ENCODE results near the gene SIGLEC15. TPM values are rescaled to one million over a fixed set of nuclear protein-coding genes. Genes with fewer than 3 reads are reported as not detected.

Gene SIGLEC15
- polyA plus RNA-seq, 3 donors, result 6.5 to 9.9 (median 7.8) TPM

GRCh38 chr18:45782662-45783061 lies 42.8 kb upstream of the SIGLEC15 start:
- WGBS (ENCODE audit: insufficient coverage), result no CpG with 5 or more reads among the region's 1 CpG
- no peaks in the 10 kb centered on the region for H3K9me3 Mint-ChIP-seq
- Histone ChIP-seq H3K4me2 (replicated peaks; ENCODE audit: extremely low read depth, low read length, poor library complexity, severe bottlenecking) (no peak overlapping the region), H3K9ac (ENCODE audit: insufficient read depth, low read length, poor library complexity, severe bottlenecking) (no peak overlapping the region), H3K79me2 (ENCODE audit: insufficient read depth, low read length) (no peaks in the 10 kb centered on the region), H3K9me3 (replicated peaks in 1 of 2; ENCODE audit: control insufficient read depth in 1 of 2, insufficient read depth in 1 of 2, low read length in 2 of 2) (no peaks in the 10 kb centered on the region), H3K27ac (ENCODE audit: low read depth in 1 of 2, low read length in 2 of 2) (no peak overlapping the region), H4K20me1 (ENCODE audit: insufficient read depth, low read length) (no peaks in the 10 kb centered on the region), H3K4me1 (ENCODE audit: control insufficient read depth in 1 of 2, insufficient read depth in 2 of 2, low read length in 2 of 2) (no peaks in the 10 kb centered on the region), H3K36me3 (replicated peaks in 1 of 2; ENCODE audit: control insufficient read depth in 1 of 2, insufficient read depth in 2 of 2, low read length in 2 of 2) (no peaks in the 10 kb centered on the region), H2AFZ (ENCODE audit: insufficient read depth, low read depth, low read length, poor library complexity, severe bottlenecking) (no peak overlapping the region), H3K27me3 (ENCODE audit: control insufficient read depth in 2 of 2, insufficient read depth in 2 of 2, low read length in 2 of 2) (peaks cover 0 to under 1% of the 10 kb centered on the region in 2 donors), H3K4me3 (replicated peaks in 1 of 3; ENCODE audit: low read depth in 2 of 3, low read length in 3 of 3) (no peak overlapping the region)
- intact Hi-C loops (cut with micrococcal nuclease), result no loop called here
- no peak overlapping the region for H3K27ac Mint-ChIP-seq
- DNase-seq, result no peak
- H3K4me1 Mint-ChIP-seq, result no peaks in the 10 kb centered on the region
- TF ChIP-seq CTCF (IDR thresholded peaks at IDR 0.05), result no peak
- no peak overlapping the region for H3K4me3 Mint-ChIP-seq
- H3K36me3 Mint-ChIP-seq, result no peaks in the 10 kb centered on the region
- peaks cover 3 to 7% (median 4%) of the 10 kb centered on the region in 3 donors for H3K27me3 Mint-ChIP-seq (ENCODE audit: low read depth in 3 of 3)

DNA sequence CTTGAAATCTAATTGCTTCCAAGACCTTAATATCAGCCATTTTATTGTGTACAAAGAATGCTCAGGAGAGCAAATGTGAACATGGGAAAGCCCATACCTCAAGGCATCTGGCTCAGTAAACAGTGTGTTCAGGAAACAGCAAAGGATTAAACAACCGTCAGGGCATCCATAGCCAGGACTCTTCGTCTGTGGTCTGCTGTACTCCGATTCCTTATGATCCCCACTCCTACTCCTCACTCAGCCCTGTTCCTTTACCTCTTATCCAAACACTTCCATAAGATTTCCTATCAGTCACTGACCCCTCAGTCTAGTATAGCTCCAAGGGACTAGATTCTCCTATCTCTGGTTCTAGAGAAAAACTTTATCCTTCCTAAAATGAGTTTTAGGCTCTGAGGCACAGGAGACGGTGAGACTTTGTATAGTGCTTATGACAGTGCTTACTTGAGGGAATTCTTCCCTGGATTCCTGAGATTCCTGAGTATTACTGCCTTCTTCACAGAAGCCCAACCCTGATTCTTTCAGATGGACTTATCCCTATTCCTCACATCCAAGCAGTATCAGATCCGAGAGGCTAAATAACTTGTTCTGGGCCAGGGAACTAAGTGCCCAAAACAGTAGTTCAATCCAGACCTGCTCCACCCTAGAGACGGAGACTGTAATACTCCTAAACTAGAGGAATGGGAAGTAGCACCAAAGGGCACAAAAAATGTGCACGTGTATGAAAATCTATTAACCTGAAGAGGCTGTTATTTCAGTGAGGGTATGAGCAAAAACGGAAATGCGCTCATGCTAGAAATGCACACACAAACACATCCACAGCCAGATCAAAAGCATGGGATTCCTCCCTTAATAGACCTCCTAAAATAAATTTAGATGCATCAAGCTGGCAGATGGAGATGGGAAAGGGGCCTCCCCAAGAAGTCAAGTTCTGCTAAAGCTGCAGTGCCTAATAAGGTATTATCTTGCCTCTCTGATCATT lies 42.1 kb upstream of the SIGLEC15 start:
- peaks cover 0 to 5% (median 3%) of the 10 kb centered on the region in 3 donors for H3K27me3 Mint-ChIP-seq (ENCODE audit: low read depth in 3 of 3)
- Histone ChIP-seq H3K9ac (ENCODE audit: insufficient read depth, low read length, poor library complexity, severe bottlenecking) (no peak overlapping the region), H4K20me1 (ENCODE audit: insufficient read depth, low read length) (no peaks in the 10 kb centered on the region), H3K4me2 (replicated peaks; ENCODE audit: extremely low read depth, low read length, poor library complexity, severe bottlenecking) (no peak overlapping the region), H3K27ac (ENCODE audit: low read depth in 1 of 2, low read length in 2 of 2) (no peak overlapping the region), H2AFZ (ENCODE audit: insufficient read depth, low read depth, low read length, poor library complexity, severe bottlenecking) (no peak overlapping the region), H3K4me1 (ENCODE audit: control insufficient read depth in 1 of 2, insufficient read depth in 2 of 2, low read length in 2 of 2) (no peaks in the 10 kb centered on the region), H3K4me3 (replicated peaks in 1 of 3; ENCODE audit: low read depth in 2 of 3, low read length in 3 of 3) (no peak overlapping the region), H3K27me3 (ENCODE audit: control insufficient read depth in 2 of 2, insufficient read depth in 2 of 2, low read length in 2 of 2) (no peaks in the 10 kb centered on the region), H3K36me3 (replicated peaks in 1 of 2; ENCODE audit: control insufficient read depth in 1 of 2, insufficient read depth in 2 of 2, low read length in 2 of 2) (no peaks in the 10 kb centered on the region), H3K79me2 (ENCODE audit: insufficient read depth, low read length) (no peaks in the 10 kb centered on the region), H3K9me3 (replicated peaks in 1 of 2; ENCODE audit: control insufficient read depth in 1 of 2, insufficient read depth in 1 of 2, low read length in 2 of 2) (no peaks in the 10 kb centered on the region)
- 100% methylated on average over 4 of the region's 9 CpGs for WGBS (ENCODE audit: insufficient coverage)
- H3K36me3 Mint-ChIP-seq, result no peaks in the 10 kb centered on the region
- no peaks in the 10 kb centered on the region for H3K4me1 Mint-ChIP-seq
- no peaks in the 10 kb centered on the region for H3K9me3 Mint-ChIP-seq
- no peak for TF ChIP-seq CTCF (IDR thresholded peaks at IDR 0.05)
- H3K4me3 Mint-ChIP-seq, result no peak overlapping the region
- DNase-seq, result no peak
- no peak overlapping the region for H3K27ac Mint-ChIP-seq
- intact Hi-C loops (cut with micrococcal nuclease), result no loop called here
